Stimulated activated CD4-positive, alpha-beta T cell treated with anti-CD3 and anti-CD28 coated beads, Interleukin-4, amount 100 ng/mL, for 1 hour (primary cell): ENCODE measurements around the gene ZNFX1.

ENCODE experiments used
- DNase-seq: peaks from one replicate; pipeline ENCODE4 v3.0.0-alpha.2; 2020

The ZNFX1 gene

GRCh38 chr20:49278818-49279676, 1.2 kb upstream of the ZNFX1 start:
- peak; percentile 38 for DNase-seq

- DNase-seq = no peak
Measured at GRCh38 chr20:49277786-49278035, 146 bp downstream of the ZNFX1 start.

GRCh38 chr20:49276961-49277785, 684 bp downstream of the ZNFX1 start:
- peak; percentile 55 for DNase-seq

GRCh38 chr20:49276161-49276960, 1.5 kb downstream of the ZNFX1 start:
- DNase-seq = peak; percentile 33

- DNase-seq = no peak
Measured at GRCh38 chr20:49275636-49276035, 2.2 kb downstream of the ZNFX1 start.

- DNase-seq = no peak
Measured at GRCh38 chr20:49275216-49275615, 2.6 kb downstream of the ZNFX1 start.

- DNase-seq = no peak
Measured at GRCh38 chr20:49273696-49274277, 4.1 kb downstream of the ZNFX1 start.

- DNase-seq = no peak
Measured at GRCh38 chr20:49272654-49273053, 5.2 kb downstream of the ZNFX1 start.

GRCh38 chr20:49270736-49271135, 7.1 kb downstream of the ZNFX1 start:
- no peak for DNase-seq

- no peak for DNase-seq
Measured at GRCh38 chr20:49270177-49270576, 7.7 kb downstream of the ZNFX1 start.

GRCh38 chr20:49268600-49269365, 9.1 kb downstream of the ZNFX1 start:
- no peak for DNase-seq

- no peak for DNase-seq
Measured at GRCh38 chr20:49267327-49267726, 10.5 kb downstream of the ZNFX1 start.

GRCh38 chr20:49262444-49262843, 15.4 kb downstream of the ZNFX1 start:
- DNase-seq = no peak

GRCh38 chr20:49261173-49261572, 16.7 kb downstream of the ZNFX1 start:
- no peak for DNase-seq

GRCh38 chr20:49260218-49260617, 17.6 kb downstream of the ZNFX1 start:
- DNase-seq = no peak

- DNase-seq = no peak
Measured at GRCh38 chr20:49259799-49260198, 18.1 kb downstream of the ZNFX1 start.

GRCh38 chr20:49259284-49259683, 18.6 kb downstream of the ZNFX1 start:
- no peak for DNase-seq

- DNase-seq = no peak
Measured at GRCh38 chr20:49256261-49256660, 21.6 kb downstream of the ZNFX1 start.

GRCh38 chr20:49252556-49253350, 25.1 kb downstream of the ZNFX1 start:
- no peak for DNase-seq

GRCh38 chr20:49248879-49249665, 28.8 kb downstream of the ZNFX1 start:
- DNase-seq = no peak

GRCh38 chr20:49248301-49248700, 29.6 kb downstream of the ZNFX1 start:
- no peak for DNase-seq
